ENCODE data around the gene PSME1. TPM values are rescaled to one million over a fixed set of nuclear protein-coding genes. Genes with fewer than 3 reads are reported as not detected.

The PSME1 gene
- polyA plus RNA-seq, 1 experiment, result 80.0 TPM

GRCh38 chr14:24122416-24122815 lies 13.6 kb upstream of the PSME1 start:
- TF ChIP-seq CTCF (IDR thresholded peaks at IDR 0.05; ENCODE audit: low read depth, low read length), result no peak
- CTCF ChIA-PET, result interaction anchor here (1.2 kb wide), 1 partner anchor 38 kb away, joined by 3 read pairs; the partner anchor contains the start of gene IRF9
- H3K27ac ChIP-seq (ENCODE audit: low read depth, low read length), result no peak overlapping the region
- no peak for DNase-seq (ENCODE audit: low read depth, low spot score)
- H3K9me3 ChIP-seq (ENCODE audit: control insufficient read depth, insufficient read depth, low read length), result no peaks in the 10 kb centered on the region
- H3K27me3 ChIP-seq (ENCODE audit: control insufficient read depth, insufficient read depth, low read length), result no peaks in the 10 kb centered on the region
- H3K4me3 ChIP-seq (ENCODE audit: low read depth, low read length), result no peak overlapping the region
- POLR2A ChIA-PET, result no interaction called here

- ChIA-PET POLR2A (no interaction called here), CTCF (no interaction called here)
- TF ChIP-seq CTCF (IDR thresholded peaks at IDR 0.05; ENCODE audit: low read depth, low read length), result no peak
- no peaks in the 10 kb centered on the region for H3K9me3 ChIP-seq (ENCODE audit: control insufficient read depth, insufficient read depth, low read length)
- no peak overlapping the region for H3K4me3 ChIP-seq (ENCODE audit: low read depth, low read length)
- H3K27ac ChIP-seq (ENCODE audit: low read depth, low read length), result no peak overlapping the region
- no peak for DNase-seq (ENCODE audit: low read depth, low spot score)
- no peaks in the 10 kb centered on the region for H3K27me3 ChIP-seq (ENCODE audit: control insufficient read depth, insufficient read depth, low read length)
Observed at GRCh38 chr14:24122898-24123297, 13.1 kb upstream of the PSME1 start.

- no peak for DNase-seq (ENCODE audit: low read depth, low spot score)
- Histone ChIP-seq H3K4me3 (ENCODE audit: low read depth, low read length) (no peak overlapping the region), H3K27me3 (ENCODE audit: control insufficient read depth, insufficient read depth, low read length) (no peaks in the 10 kb centered on the region), H3K27ac (ENCODE audit: low read depth, low read length) (no peak overlapping the region), H3K9me3 (ENCODE audit: control insufficient read depth, insufficient read depth, low read length) (no peaks in the 10 kb centered on the region)
- TF ChIP-seq CTCF (IDR thresholded peaks at IDR 0.05; ENCODE audit: low read depth, low read length), result no peak
- ChIA-PET CTCF (no interaction called here), POLR2A (no interaction called here)
Observed at GRCh38 chr14:24123424-24124417, 12.3 kb upstream of the PSME1 start.

- CTCF ChIA-PET, result interaction anchor here (1.2 kb wide), 1 partner anchor 18 kb away, joined by 5 read pairs; no protein-coding TSS in a partner anchor
Observed at GRCh38 chr14:24126939-24127338, 9.1 kb upstream of the PSME1 start.

More at GRCh38 chr14:24126939-24127338, 9.1 kb upstream of the PSME1 start:
- Histone ChIP-seq H3K27ac (ENCODE audit: low read depth, low read length) (no peak overlapping the region), H3K9me3 (ENCODE audit: control insufficient read depth, insufficient read depth, low read length) (no peaks in the 10 kb centered on the region), H3K27me3 (ENCODE audit: control insufficient read depth, insufficient read depth, low read length) (no peaks in the 10 kb centered on the region), H3K4me3 (ENCODE audit: low read depth, low read length) (no peak overlapping the region)
- TF ChIP-seq CTCF (IDR thresholded peaks at IDR 0.05; ENCODE audit: low read depth, low read length), result no peak
- POLR2A ChIA-PET, result interaction anchor here (0.9 kb wide), 1 partner anchor 34 kb away, joined by 4 read pairs; the partner anchor contains the start of gene IRF9
- DNase-seq (ENCODE audit: low read depth, low spot score), result no peak
